ENCODE results near the gene GPATCH1.
A peak's percentile ranks its signal among the peaks of the same experiment; 100 is the strongest.
"Not testable (repeated sequence)": the region's sequence is repeated elsewhere in the genome, so short reads cannot be mapped to it uniquely, and the experiment has no call there.

The GPATCH1 gene

DNA sequence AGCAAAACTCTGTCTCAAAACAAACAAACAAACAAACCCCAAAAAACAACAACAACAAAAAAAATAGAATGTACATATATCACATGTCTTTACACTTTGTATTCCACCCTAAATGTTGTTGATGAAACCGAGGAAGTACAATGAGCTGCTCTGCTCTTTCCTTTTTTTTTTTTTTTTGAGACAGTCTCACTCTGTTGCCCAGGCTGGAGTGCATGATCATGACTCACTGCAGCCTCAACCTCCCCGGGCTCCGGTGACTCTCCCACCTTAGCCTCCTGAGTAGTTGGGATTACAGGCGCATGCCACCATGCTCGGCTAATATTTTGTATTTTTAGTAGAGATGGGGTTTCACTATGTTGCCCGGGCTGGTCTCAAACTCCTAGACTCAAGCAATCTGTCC, 82.5 kb downstream of the GPATCH1 start:
- DNase-seq = no peak

DNA sequence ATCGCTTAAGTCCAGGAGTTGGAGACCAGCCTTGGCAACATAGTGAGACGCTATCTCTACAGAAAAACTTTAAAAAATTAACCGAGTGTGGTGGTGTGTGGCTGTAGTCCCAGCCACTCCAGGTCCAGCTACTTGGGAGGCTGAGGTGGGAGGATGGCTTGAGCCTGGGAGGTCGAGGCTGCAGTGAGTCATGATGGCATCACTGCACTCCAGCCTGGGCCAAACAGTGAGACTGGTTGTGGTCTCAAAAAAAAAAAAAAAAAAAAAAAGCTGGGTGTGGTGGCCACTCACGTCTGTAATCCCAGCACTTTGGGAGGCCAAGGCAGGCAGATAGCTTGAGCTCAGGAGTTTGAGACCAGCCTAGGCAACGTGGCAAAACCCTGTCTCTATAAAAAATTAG, 85.1 kb downstream of the GPATCH1 start:
- not testable (repeated sequence) for DNase-seq

- DNase-seq = no peak
Observed at GRCh38 chr19:33167438-33167837, 86.5 kb downstream of the GPATCH1 start.

GRCh38 chr19:33168528-33168927, 87.5 kb downstream of the GPATCH1 start:
- no peak for DNase-seq

DNA sequence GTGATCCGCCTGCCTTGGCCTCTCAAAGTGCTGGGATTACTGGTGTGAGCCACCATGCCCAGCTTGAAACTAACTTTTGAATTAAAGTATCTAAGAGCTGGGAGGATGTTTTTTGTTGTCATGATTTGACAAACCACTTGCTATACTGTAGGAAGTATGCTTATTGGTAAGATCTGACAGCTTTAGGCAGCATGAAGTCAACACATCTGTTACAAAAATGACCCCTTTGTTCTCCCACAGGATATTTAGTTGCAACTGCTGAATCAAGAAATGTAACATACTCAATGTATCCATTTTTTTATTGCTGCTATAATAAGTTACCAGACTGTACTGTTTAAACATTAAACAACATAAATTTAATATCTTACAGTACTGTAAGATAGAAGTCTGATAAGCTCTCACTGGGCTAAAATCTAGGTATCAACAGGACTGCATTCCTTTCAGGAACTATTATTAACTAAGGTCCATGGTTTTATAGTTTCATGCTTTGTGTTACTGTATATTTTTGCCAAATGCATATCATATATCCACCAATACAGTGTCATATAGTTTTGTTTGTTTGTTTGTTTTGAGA, 90.3 kb downstream of the GPATCH1 start:
- DNase-seq = no peak

GRCh38 chr19:33171916-33172359, 91.0 kb downstream of the GPATCH1 start:
- no peak for DNase-seq

GRCh38 chr19:33174186-33174585, 93.2 kb downstream of the GPATCH1 start:
- DNase-seq = no peak

- no peak for DNase-seq
Observed at GRCh38 chr19:33175156-33175782, 94.3 kb downstream of the GPATCH1 start.

- DNase-seq = peak; percentile 14
Observed at GRCh38 chr19:33175886-33176669, 95.1 kb downstream of the GPATCH1 start.

- DNase-seq = peak; percentile 96
Observed at GRCh38 chr19:33176670-33177416, 95.9 kb downstream of the GPATCH1 start.

- DNase-seq = no peak
Observed at GRCh38 chr19:33177417-33177979, 96.5 kb downstream of the GPATCH1 start.
